PFSK-1 (cell line): ENCODE measurements around the gene TMEM30B.

Experiments used
- FOXP2 ChIP-seq: optimal IDR thresholded peaks from 2 replicates; pipeline ENCODE3; 2011; ENCODE audit warnings: borderline replicate concordance, control low read depth, inconsistent platforms; ENCODE audit not compliant: insufficient read depth; ENCODE audit errors: extremely low read length, extremely low read depth
- POLR2AphosphoS5 ChIP-seq: IDR thresholded peaks from 2 replicates; pipeline ENCODE4 v1.6.1; 2012; ENCODE audit warnings: low read depth, mild to moderate bottlenecking, control low read depth, low read length, moderate library complexity
- REST ChIP-seq, 2 experiments: IDR thresholded peaks; 2 replicates each; pipeline versions ENCODE4 v1.6.1 to v1.8.0; 2011 to 2012; ENCODE audit warnings: low read depth in 2 of 2, low read length in 2 of 2, control low read depth in 1 of 2, inconsistent platforms in 1 of 2, mild to moderate bottlenecking in 1 of 2, moderate library complexity in 1 of 2; ENCODE audit not compliant: insufficient read depth in 1 of 2
- SIN3A ChIP-seq: IDR thresholded peaks from 2 replicates; pipeline ENCODE4 v1.6.1; 2012; ENCODE audit warnings: mild to moderate bottlenecking, low read length, moderate library complexity, borderline replicate concordance; ENCODE audit not compliant: insufficient read depth
- TAF1 ChIP-seq: IDR thresholded peaks from 2 replicates; pipeline ENCODE4 v1.6.1; 2012; ENCODE audit warnings: low read length, control low read depth, borderline replicate concordance; ENCODE audit not compliant: insufficient read depth

GRCh38 chr14:61319706-61320105 lies 38.6 kb upstream of the TMEM30B start:
- TF ChIP-seq SIN3A (no peak), TAF1 (no peak), REST (IDR thresholded peaks at IDR 0.05; ENCODE audit: insufficient read depth in 1 of 2, low read depth in 2 of 2, low read length in 2 of 2) (no peak), POLR2AphosphoS5 (no peak), FOXP2 (no peak)
